NT2/D1 (cell line): ENCODE results near the gene IL1RN.

Source experiments
- SUZ12 ChIP-seq: IDR thresholded peaks from 2 replicates; pipeline ENCODE4 v1.6.1; 2011; ENCODE audit not compliant: insufficient read length, insufficient read depth; ENCODE audit errors: extremely low read depth
- YY1 ChIP-seq: IDR thresholded peaks from 2 replicates; pipeline ENCODE4 v1.6.1; 2011; ENCODE audit not compliant: insufficient read length, insufficient read depth
- ZNF274 ChIP-seq: IDR thresholded peaks from 2 replicates; pipeline ENCODE4 v1.6.1; 2011; ENCODE audit warnings: mild to moderate bottlenecking, low read depth, low read length

DNA sequence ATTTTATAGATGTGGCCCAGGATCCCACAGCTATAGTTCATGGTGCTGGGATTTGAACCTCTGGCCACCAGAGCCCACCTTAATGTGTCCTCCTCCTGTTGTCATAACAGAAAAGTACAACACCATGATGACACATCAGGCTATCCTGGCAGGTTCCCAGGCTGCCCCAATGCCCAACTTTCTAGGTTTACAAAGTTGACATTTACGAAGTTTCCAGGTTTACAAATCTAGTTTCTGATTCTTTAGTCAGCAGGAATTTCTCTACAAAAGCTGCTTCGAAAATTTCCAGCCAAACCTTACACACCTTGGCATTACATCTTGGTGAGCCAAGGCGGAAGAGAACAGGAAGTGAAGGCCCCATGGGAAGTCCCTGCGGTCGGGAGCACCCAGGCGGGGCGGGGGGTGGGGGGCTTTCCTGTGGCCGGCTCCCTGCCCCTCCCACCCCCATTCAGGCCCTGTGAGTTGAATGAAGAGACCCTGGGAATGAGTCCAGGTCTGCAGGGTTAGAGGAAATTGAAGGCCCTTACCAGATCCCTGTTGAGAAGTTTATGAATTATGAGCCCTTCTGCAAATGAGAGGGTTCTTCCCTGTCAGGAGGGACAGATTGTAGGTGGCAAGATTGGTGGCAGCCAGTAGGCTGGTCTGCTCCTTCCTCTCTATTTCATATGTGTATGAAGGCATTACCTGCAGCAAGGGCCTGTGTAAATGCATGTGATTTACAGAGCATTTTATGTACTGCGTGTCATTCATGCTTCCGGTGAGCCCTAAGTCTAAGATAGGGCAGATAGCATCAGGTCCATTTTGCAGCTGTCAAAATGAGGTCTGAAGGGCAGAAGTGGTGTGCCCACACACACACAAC lies 11.1 kb upstream of the IL1RN start:
- TF ChIP-seq YY1 = no peak
- no peak for TF ChIP-seq ZNF274
- no peak for TF ChIP-seq SUZ12
